A673 (cell line): ENCODE results near the gene UGGT2. TPM values are rescaled to one million over a fixed set of nuclear protein-coding genes. Genes with fewer than 3 reads are reported as not detected.

Experiments
- BruUV-seq: library from RNA; stranded (reverse); fragments of 400-500 nt; replicated peaks from 2 replicates; lab custom pipeline; 2021; lab: Mats Ljungman, UMichigan
- CTCF ChIA-PET: fragments of 300-600 bp; sonication (Branson Sonifier 250); formaldehyde crosslinking; loops from one replicate; lab custom pipeline; 2022; ENCODE audit warnings: antibody characterized with exemption; lab: Charles Lee
- POLR2A ChIA-PET: fragments of 300-600 bp; sonication (Branson Sonifier 250); formaldehyde crosslinking; loops from one replicate; lab custom pipeline; 2022; ENCODE audit warnings: antibody characterized with exemption; ENCODE audit not compliant: low non-redundant PET; lab: Charles Lee
- DNase-seq: peaks from one replicate; pipeline ENCODE4 v3.0.0-alpha.2; 2015; ENCODE audit warnings: low spot score
- H3K27ac ChIP-seq: fragments of 200-600 bp; sonication (generic); 2 replicates; pipeline ENCODE4 v1.5.1; 2016; ENCODE audit warnings: mixed run types, low read depth, mild to moderate bottlenecking, mixed read lengths, antibody characterized with exemption, low read length; ENCODE audit not compliant: poor library complexity, severe bottlenecking
- H3K27me3 ChIP-seq: fragments of 200-600 bp; sonication (generic); replicated peaks from 2 replicates; pipeline ENCODE4 v1.6.1; 2017; ENCODE audit warnings: mixed run types, low read depth, mild to moderate bottlenecking, mixed read lengths, antibody characterized with exemption, low read length; ENCODE audit not compliant: insufficient read depth, poor library complexity
- H3K36me3 ChIP-seq: fragments of 200-600 bp; sonication (generic); 2 replicates; pipeline ENCODE4 v1.6.1; 2016; ENCODE audit warnings: mixed run types, mild to moderate bottlenecking, mixed read lengths, antibody characterized with exemption, low read length; ENCODE audit not compliant: insufficient read depth, poor library complexity, severe bottlenecking
- H3K4me1 ChIP-seq: fragments of 200-600 bp; sonication (generic); 2 replicates; pipeline ENCODE4 v1.6.1; 2017; ENCODE audit warnings: mixed run types, mild to moderate bottlenecking, mixed read lengths, antibody characterized with exemption, low read length; ENCODE audit not compliant: insufficient read depth, poor library complexity, severe bottlenecking
- H3K4me3 ChIP-seq: fragments of 200-600 bp; sonication (generic); 2 replicates; pipeline ENCODE4 v1.5.1; 2016; ENCODE audit warnings: low read depth, mixed run types, mild to moderate bottlenecking, mixed read lengths, low read length; ENCODE audit not compliant: poor library complexity, severe bottlenecking
- H3K9me3 ChIP-seq: fragments of 200-600 bp; sonication (generic); 2 replicates; pipeline ENCODE4 v1.6.1; 2016; ENCODE audit warnings: mixed run types, low read depth, mild to moderate bottlenecking, mixed read lengths, antibody characterized with exemption, low read length; ENCODE audit not compliant: poor library complexity, severe bottlenecking
- EZH2 ChIP-seq: fragments of 200-600 bp; sonication (generic); IDR thresholded peaks from 2 replicates; pipeline ENCODE4 v1.6.1; 2017; ENCODE audit warnings: borderline replicate concordance, low read depth, mild to moderate bottlenecking, mixed read lengths, antibody characterized with exemption, low read length; ENCODE audit not compliant: poor library complexity, severe bottlenecking
- intact Hi-C: fragments of 100-400 bp; cut with micrococcal nuclease; formaldehyde crosslinking; loops from one replicate; pipeline ENCODE4 v1.10.0; 2022; ENCODE audit not compliant: unreplicated experiment
- total RNA-seq: library from RNA; stranded (reverse); gene quantifications from 2 replicates; pipeline ENCODE4 v1.2.3, GENCODE V29; 2021
- TF ChIP-seq, protein P1 (sequence below): fragments of 300-800, 200-600 bp; sonication (generic); conservative IDR thresholded peaks from 2 replicates; pipeline ENCODE4 v1.5.1; 2017; ENCODE audit warnings: low read depth, mild to moderate bottlenecking, antibody characterized with exemption, low read length, moderate library complexity, mixed read lengths

Gene UGGT2
- total RNA-seq, 1 experiment from 2014 or later = 10.1 TPM

DNA sequence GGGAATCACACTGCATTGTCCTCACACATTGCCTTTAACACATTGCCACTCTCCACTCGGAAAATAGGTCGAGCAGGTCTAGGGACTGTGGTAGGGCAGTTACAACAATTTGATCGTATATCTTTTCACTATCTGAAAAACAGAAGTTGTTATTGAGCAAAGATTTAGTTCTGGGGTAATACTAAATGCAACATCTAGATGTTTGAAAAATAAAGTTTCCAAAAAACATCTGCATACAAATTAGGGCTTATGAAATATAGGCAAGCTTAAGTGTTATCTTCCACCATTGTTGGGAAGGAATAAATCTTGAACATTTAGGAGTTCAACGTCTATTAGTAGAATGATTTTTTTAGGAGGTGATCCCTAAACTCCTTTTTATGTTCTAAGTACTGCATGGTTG, 35.9 kb upstream of the UGGT2 start:
- ChIA-PET CTCF (no interaction called here), POLR2A (no interaction called here)
- Histone ChIP-seq H3K27ac (no peak overlapping the region), H3K27me3 (peaks cover 82% of the 10 kb centered on the region), H3K36me3 (no peaks in the 10 kb centered on the region), H3K9me3 (no peaks in the 10 kb centered on the region), H3K4me1 (no peaks in the 10 kb centered on the region), H3K4me3 (no peak overlapping the region)
- BruUV-seq = no TSS peak
- intact Hi-C loops = no loop called here
- no peak for TF ChIP-seq EZH2
- TF ChIP-seq, protein P1, sequence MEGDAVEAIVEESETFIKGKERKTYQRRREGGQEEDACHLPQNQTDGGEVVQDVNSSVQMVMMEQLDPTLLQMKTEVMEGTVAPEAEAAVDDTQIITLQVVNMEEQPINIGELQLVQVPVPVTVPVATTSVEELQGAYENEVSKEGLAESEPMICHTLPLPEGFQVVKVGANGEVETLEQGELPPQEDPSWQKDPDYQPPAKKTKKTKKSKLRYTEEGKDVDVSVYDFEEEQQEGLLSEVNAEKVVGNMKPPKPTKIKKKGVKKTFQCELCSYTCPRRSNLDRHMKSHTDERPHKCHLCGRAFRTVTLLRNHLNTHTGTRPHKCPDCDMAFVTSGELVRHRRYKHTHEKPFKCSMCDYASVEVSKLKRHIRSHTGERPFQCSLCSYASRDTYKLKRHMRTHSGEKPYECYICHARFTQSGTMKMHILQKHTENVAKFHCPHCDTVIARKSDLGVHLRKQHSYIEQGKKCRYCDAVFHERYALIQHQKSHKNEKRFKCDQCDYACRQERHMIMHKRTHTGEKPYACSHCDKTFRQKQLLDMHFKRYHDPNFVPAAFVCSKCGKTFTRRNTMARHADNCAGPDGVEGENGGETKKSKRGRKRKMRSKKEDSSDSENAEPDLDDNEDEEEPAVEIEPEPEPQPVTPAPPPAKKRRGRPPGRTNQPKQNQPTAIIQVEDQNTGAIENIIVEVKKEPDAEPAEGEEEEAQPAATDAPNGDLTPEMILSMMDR = no peak
- no peak for DNase-seq

GRCh38 chr13:96086736-96087135, 33.5 kb upstream of the UGGT2 start:
- TF ChIP-seq, protein P1 = no peak
- TF ChIP-seq EZH2 = no peak

DNA sequence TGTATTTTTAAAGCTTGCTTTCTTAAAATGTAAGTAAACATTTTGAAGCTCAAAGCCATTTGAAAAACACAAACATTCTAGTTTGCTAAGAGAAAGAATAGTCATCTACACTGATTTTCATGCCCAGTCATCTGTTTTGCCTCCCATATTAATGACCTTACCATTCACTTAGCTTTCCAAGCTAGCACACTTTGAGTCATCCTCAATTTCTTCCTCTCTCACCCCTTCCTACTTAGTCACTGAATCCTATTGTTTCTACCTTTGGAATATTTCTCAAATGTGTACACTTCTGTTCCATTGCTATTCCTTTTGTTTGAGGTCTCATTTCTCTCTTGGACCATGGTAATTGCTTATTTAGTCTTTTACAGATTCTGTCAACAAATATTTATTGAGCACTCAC, 29.4 kb upstream of the UGGT2 start:
- POLR2A ChIA-PET = no interaction called here
- CTCF ChIA-PET = no interaction called here
- Histone ChIP-seq H3K27ac (no peak overlapping the region), H3K27me3 (peaks cover 46% of the 10 kb centered on the region), H3K9me3 (no peaks in the 10 kb centered on the region), H3K4me1 (no peaks in the 10 kb centered on the region), H3K36me3 (no peaks in the 10 kb centered on the region), H3K4me3 (no peak overlapping the region)
- no TSS peak for BruUV-seq
- TF ChIP-seq, protein P1 = no peak
- TF ChIP-seq EZH2 = no peak
- intact Hi-C loops = no loop called here
- no peak for DNase-seq

More at GRCh38 chr13:96086736-96087135, 33.5 kb upstream of the UGGT2 start:
- intact Hi-C loops = no loop called here
- BruUV-seq = no TSS peak
- Histone ChIP-seq H3K9me3 (no peaks in the 10 kb centered on the region), H3K4me3 (no peak overlapping the region), H3K4me1 (no peaks in the 10 kb centered on the region), H3K36me3 (no peaks in the 10 kb centered on the region), H3K27ac (no peak overlapping the region), H3K27me3 (peaks cover 71% of the 10 kb centered on the region)
- POLR2A ChIA-PET = no interaction called here
- CTCF ChIA-PET = no interaction called here
- no peak for DNase-seq
